Panc1 (cell line): ENCODE measurements around the gene GPR142. TPM values are rescaled to one million over a fixed set of nuclear protein-coding genes. Genes with fewer than 3 reads are reported as not detected.
A peak's percentile ranks its signal among the peaks of the same experiment; 100 is the strongest.

Experiments used
- ATAC-seq: fragments of 200-7000 bp; cut with Tn5 transposase; 2 replicates; pipeline ENCODE4 v1.9.1; 2020; ENCODE audit warnings: mild to moderate bottlenecking, moderate library complexity
- BruUV-seq: library from RNA; stranded (reverse); fragments of 400-500 nt; replicated peaks from 2 replicates; lab custom pipeline; 2021; lab: Mats Ljungman, UMichigan
- CTCF ChIA-PET: fragments of 300-600 bp; sonication (Branson Sonifier 250); formaldehyde crosslinking; loops from one replicate; lab custom pipeline; 2022; ENCODE audit warnings: antibody characterized with exemption; lab: Charles Lee
- POLR2A ChIA-PET: fragments of 300-600 bp; sonication (Branson Sonifier 250); formaldehyde crosslinking; loops from one replicate; lab custom pipeline; 2022; ENCODE audit warnings: antibody characterized with exemption; lab: Charles Lee
- DNase-seq: peaks from one replicate; pipeline ENCODE4 v3.0.0-alpha.2; 2010; ENCODE audit warnings: low read depth, low spot score
- H3K27ac ChIP-seq: 2 replicates; pipeline ENCODE4 v1.5.1; 2011; ENCODE audit warnings: mild to moderate bottlenecking, low read length, inconsistent platforms
- H3K27me3 ChIP-seq: fragments of 200-500 bp; sonication (Bioruptor generic); 2 replicates; pipeline ENCODE4 v1.6.0; 2014; ENCODE audit warnings: low read length, inconsistent platforms; ENCODE audit not compliant: control insufficient read depth, insufficient read depth
- H3K36me3 ChIP-seq: fragments of 200-500 bp; sonication (Bioruptor generic); 2 replicates; pipeline ENCODE4 v1.5.1; 2014; ENCODE audit warnings: inconsistent platforms, mild to moderate bottlenecking, low read length, moderate library complexity; ENCODE audit not compliant: control insufficient read depth, insufficient read depth
- H3K4me1 ChIP-seq: 2 replicates; pipeline ENCODE4 v1.5.1; 2011; ENCODE audit warnings: inconsistent platforms, mild to moderate bottlenecking, low read length, moderate library complexity; ENCODE audit not compliant: control insufficient read depth, insufficient read depth
- H3K4me3 ChIP-seq, 2 experiments: 2 replicates each; pipeline ENCODE4 v1.5.1; 2011 to 2012; ENCODE audit warnings: low read depth in 2 of 2, low read length in 2 of 2, mild to moderate bottlenecking in 2 of 2, inconsistent platforms in 1 of 2, moderate library complexity in 1 of 2
- H3K9me3 ChIP-seq: fragments of 200-500 bp; sonication (Bioruptor generic); 2 replicates; pipeline ENCODE4 v1.5.1; 2014; ENCODE audit warnings: low read depth, mild to moderate bottlenecking, inconsistent platforms, low read length, moderate library complexity; ENCODE audit not compliant: control insufficient read depth, insufficient read depth
- POLR2AphosphoS5 ChIP-seq: IDR thresholded peaks from 2 replicates; pipeline ENCODE4 v1.6.1; 2012; ENCODE audit warnings: mild to moderate bottlenecking, low read depth, low read length, moderate library complexity
- REST ChIP-seq, 2 experiments: IDR thresholded peaks; 2 replicates each; pipeline ENCODE4 v1.6.1; 2011 to 2012; ENCODE audit warnings: low read depth in 2 of 2, control low read depth in 1 of 2, low read length in 1 of 2, mild to moderate bottlenecking in 1 of 2, moderate library complexity in 1 of 2; ENCODE audit not compliant: insufficient read depth in 1 of 2
- SIN3A ChIP-seq: IDR thresholded peaks from 2 replicates; pipeline ENCODE4 v1.6.1; 2012; ENCODE audit warnings: low read depth, mild to moderate bottlenecking, low read length, moderate library complexity, borderline replicate concordance; ENCODE audit not compliant: insufficient read depth
- TCF7L2 ChIP-seq: IDR thresholded peaks from 2 replicates; pipeline ENCODE4 v1.6.1; 2011; ENCODE audit warnings: mild to moderate bottlenecking, low read depth, low read length, inconsistent platforms
- in situ Hi-C: cut with HindIII; loops from 2 replicates; pipeline ENCODE4 v1.10.0; 2016; ENCODE audit warnings: low sequenced_read_pairs, low pct_unique_long_range_greater_than_20kb
- intact Hi-C: fragments of 100-400 bp; cut with micrococcal nuclease; formaldehyde crosslinking; loops from one replicate; pipeline ENCODE4 v1.10.0; 2022; ENCODE audit not compliant: unreplicated experiment
- total RNA-seq: library from RNA; stranded (reverse); gene quantifications from one replicate; pipeline ENCODE4 v1.2.1, GENCODE V29; 2021; ENCODE audit not compliant: unreplicated experiment
- TF ChIP-seq, protein P1 (sequence below): fragments of 450-650 bp; IDR thresholded peaks from 2 replicates; pipeline ENCODE4 v1.5.1; 2017; ENCODE audit warnings: mild to moderate bottlenecking

Gene GPR142
- total RNA-seq, 1 experiment from 2014 or later, result not detected

GRCh38 chr17:74408262-74408661, 41.0 kb downstream of the GPR142 start:
- TF ChIP-seq POLR2AphosphoS5 (no peak), REST (IDR thresholded peaks at IDR 0.05; ENCODE audit: insufficient read depth in 1 of 2, low read depth in 2 of 2, low read length in 1 of 2) (no peak), SIN3A (no peak), TCF7L2 (no peak)
- TF ChIP-seq, protein P1, sequence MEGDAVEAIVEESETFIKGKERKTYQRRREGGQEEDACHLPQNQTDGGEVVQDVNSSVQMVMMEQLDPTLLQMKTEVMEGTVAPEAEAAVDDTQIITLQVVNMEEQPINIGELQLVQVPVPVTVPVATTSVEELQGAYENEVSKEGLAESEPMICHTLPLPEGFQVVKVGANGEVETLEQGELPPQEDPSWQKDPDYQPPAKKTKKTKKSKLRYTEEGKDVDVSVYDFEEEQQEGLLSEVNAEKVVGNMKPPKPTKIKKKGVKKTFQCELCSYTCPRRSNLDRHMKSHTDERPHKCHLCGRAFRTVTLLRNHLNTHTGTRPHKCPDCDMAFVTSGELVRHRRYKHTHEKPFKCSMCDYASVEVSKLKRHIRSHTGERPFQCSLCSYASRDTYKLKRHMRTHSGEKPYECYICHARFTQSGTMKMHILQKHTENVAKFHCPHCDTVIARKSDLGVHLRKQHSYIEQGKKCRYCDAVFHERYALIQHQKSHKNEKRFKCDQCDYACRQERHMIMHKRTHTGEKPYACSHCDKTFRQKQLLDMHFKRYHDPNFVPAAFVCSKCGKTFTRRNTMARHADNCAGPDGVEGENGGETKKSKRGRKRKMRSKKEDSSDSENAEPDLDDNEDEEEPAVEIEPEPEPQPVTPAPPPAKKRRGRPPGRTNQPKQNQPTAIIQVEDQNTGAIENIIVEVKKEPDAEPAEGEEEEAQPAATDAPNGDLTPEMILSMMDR, result no peak
- no peak for DNase-seq
- Histone ChIP-seq H3K4me1 (no peaks in the 10 kb centered on the region), H3K4me3 (no peak overlapping the region), H3K27ac (no peak overlapping the region), H3K9me3 (no peaks in the 10 kb centered on the region), H3K27me3 (no peaks in the 10 kb centered on the region), H3K36me3 (no peaks in the 10 kb centered on the region)
- intact Hi-C loops, result no loop called here
- in situ Hi-C loops, result no loop called here
- BruUV-seq, result no TSS peak
- POLR2A ChIA-PET, result interaction anchor here (0.6 kb wide), 1 partner anchor 398 kb away, joined by 3 read pairs; no protein-coding TSS in a partner anchor
- CTCF ChIA-PET, result interaction anchor here (0.6 to 0.7 kb wide), 4 partner anchors 47 to 613 kb away, joined by 3 to 13 read pairs (median 5); no protein-coding TSS in a partner anchor
- ATAC-seq, result peak; percentile 77

- Histone ChIP-seq H3K9me3 (no peaks in the 10 kb centered on the region), H3K4me1 (no peaks in the 10 kb centered on the region), H3K4me3 (no peak overlapping the region), H3K27ac (no peak overlapping the region), H3K36me3 (no peaks in the 10 kb centered on the region), H3K27me3 (no peaks in the 10 kb centered on the region)
- ChIA-PET POLR2A (interaction anchor here (0.6 kb wide), 1 partner anchor 398 kb away, joined by 3 read pairs; no protein-coding TSS in a partner anchor), CTCF (interaction anchor here (0.6 to 0.7 kb wide), 3 partner anchors 10 to 48 kb away, joined by 3 to 7 read pairs (median 4); no protein-coding TSS in a partner anchor)
- BruUV-seq, result no TSS peak
- no peak for ATAC-seq
- TF ChIP-seq, protein P1, result no peak
- no peak for TF ChIP-seq SIN3A
- no peak for TF ChIP-seq REST (IDR thresholded peaks at IDR 0.05; ENCODE audit: insufficient read depth in 1 of 2, low read depth in 2 of 2, low read length in 1 of 2)
- TF ChIP-seq POLR2AphosphoS5, result no peak
- TF ChIP-seq TCF7L2, result no peak
- in situ Hi-C loops (no loop called here), intact Hi-C loops (no loop called here)
- no peak for DNase-seq
Observed at GRCh38 chr17:74408815-74409214, 41.5 kb downstream of the GPR142 start.
